C1 segment of cervical spinal cord (tissue), 14 donors: ENCODE data around the gene PLCG1.
"Not testable (repeated sequence)": the region's sequence is repeated elsewhere in the genome, so short reads cannot be mapped to it uniquely, and the experiment has no call there.

Source experiments
- DNase-seq, 14 donors: peaks; one replicate each; lab custom pipeline; 2025; lab: John Stamatoyannopoulos, UW

The PLCG1 gene

DNA sequence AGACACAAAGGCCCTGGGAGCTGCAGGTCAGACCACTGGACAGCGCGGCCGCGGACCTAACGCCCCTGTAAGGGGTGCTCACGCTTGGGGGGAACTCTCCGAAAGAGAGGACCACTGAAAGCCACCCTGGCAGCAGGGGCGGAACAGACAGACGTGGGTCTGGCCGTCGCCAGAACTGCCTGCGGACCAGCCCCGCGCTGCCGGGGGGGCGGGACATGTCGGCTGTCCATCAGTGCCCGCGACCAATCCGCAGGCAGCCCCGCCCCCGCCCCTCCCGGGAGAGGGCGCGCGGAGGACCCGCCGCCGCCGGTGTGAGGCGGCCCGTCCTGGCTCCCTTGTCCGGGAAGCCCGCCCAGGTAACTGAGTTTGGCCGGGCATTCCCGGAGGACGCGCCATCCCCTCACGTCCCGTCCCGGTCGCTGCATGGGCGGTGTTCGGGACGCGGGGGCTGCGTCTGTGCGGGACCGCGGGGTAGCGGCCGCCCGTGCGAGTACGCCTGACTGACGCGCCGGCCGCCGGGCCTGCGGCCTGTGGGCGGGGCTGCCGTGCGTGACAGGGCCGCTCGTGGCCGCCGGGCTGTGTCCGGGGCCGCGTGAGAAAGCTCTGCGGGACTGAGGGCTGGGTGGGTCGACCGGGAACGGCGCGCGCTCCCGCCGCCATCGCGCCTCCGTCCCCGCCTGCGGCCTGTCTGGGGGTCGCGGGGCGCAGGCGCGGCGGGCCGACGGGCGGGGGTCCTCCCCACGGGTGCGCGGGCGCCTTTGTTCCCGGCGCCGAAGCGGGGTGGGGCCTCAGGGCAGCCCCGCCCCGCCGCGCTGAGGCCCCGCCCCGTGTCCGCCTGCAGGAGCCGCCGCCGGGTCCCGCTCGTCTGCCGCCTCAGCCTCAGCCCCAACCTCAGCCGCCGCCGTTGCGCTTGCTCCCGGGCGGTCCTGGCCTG is at the start of gene PLCG1:
TSS of gene PLCG1 (plus strand) at position 864 of the 934 bp plus-strand sequence. CDS start 99 bp downstream, outside the sequence.
- peak in 13 of 14 donors; percentile 76 to 93 (median 87) for DNase-seq

- no peak for DNase-seq
Observed at GRCh38 chr20:41087777-41088176, 49.6 kb upstream of the PLCG1 start.

DNA sequence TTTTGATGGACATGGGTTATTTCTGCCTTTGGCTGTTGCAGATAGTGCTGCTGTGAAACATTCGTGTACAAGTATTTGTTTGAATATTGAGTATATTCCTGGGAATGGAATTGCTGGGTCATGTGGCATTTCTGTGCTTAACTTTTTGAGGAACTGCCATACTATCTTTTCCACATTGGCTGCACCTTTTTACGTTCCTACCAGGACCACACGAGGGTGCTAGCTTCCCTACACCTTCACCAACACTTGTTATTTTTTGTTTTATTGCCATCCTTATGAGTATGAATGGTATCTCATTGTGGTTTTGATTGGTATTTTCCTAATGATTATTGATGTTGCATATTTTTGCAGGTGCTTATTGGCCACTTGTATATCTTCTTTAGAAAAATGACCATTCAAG is 47.8 kb upstream of the PLCG1 start:
- no peak for DNase-seq

DNA sequence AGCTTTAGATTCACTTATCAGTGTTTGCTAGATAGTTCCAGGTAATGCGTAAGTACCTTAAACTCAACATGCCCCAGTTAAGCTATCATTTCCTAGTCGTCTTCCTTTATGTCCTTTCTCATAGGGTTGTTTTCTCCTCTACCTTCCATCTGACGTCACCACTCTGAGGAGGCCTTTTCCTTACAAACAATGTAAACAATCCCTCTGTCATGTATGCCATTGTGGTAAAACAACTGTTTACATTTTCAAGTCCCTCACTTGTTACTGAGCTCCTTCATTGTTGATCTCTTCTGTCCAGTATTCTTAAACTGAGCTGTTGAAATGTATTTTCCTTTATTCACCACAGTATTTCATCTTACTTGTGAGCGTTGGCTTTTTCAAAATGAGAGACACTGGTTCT is 45.4 kb upstream of the PLCG1 start:
- DNase-seq: no peak

- DNase-seq: no peak
Observed at GRCh38 chr20:41094353-41095055, 42.8 kb upstream of the PLCG1 start.

GRCh38 chr20:41095110-41095969 is 42.0 kb upstream of the PLCG1 start:
- DNase-seq: peak in 6 of 14 donors; percentile 2 to 20 (median 12)

GRCh38 chr20:41098703-41099250 is 38.6 kb upstream of the PLCG1 start:
- no peak for DNase-seq

- DNase-seq: no peak
Observed at GRCh38 chr20:41100001-41100480, 37.3 kb upstream of the PLCG1 start.

DNA sequence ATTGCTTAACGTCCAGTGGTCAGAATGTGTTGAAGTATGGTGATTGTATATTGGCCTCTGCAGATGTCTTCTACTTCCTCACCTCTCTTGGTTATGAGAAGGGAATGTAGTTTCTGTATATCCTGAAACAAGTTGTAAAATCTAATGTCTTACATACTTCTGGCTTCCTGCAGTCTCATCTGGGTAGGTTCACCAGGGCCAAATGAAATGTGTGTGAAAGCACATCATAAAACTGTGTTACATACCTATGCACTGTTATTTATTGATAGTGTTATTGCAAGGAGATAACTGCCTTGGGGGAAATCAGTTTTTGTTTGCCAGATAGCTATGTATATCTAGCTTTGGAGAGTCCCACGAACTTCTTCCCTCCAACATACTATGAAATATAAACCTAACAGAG is 35.7 kb upstream of the PLCG1 start:
- DNase-seq: no peak

DNA sequence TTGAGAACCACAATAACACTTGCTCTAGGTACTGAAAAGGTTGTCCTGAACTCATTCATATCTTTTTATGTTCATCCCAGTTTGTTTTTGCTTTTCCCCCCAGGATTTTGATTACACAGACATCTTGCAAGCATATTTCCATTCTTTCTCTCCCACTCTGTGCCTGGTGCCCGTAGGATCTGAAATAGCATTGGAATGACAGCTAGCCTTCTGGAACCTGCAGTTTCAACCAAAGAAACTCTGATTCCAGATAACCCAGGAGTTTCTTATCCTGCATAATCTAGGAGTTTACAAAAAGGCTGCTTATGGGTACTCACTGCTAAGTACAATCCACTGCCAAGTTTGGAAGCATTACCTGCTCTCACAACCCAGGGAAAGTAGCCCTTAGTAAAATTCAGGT is 28.8 kb upstream of the PLCG1 start:
- no peak for DNase-seq

- no peak for DNase-seq
Observed at GRCh38 chr20:41110012-41110411, 27.3 kb upstream of the PLCG1 start.

- no peak for DNase-seq
Observed at GRCh38 chr20:41110930-41111577, 26.3 kb upstream of the PLCG1 start.

DNA sequence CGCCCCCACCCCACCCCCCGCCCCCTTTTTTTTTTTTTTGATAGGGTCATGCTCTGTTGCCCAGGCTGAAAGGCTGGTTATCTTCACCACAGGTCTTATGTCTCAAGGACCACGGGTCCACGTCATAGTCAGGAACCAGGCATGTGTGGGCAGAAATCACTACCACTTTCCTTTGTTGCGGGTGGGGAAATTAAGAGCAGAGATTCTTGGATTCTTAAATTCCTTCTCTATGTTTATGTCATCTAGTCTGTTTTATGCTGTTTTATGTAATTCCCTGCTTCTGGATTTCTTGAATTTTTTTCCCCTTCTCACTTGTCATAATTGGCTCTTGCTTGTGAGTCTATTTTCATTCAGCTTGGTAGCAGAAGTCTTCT is 25.8 kb upstream of the PLCG1 start:
- DNase-seq: no peak

DNA sequence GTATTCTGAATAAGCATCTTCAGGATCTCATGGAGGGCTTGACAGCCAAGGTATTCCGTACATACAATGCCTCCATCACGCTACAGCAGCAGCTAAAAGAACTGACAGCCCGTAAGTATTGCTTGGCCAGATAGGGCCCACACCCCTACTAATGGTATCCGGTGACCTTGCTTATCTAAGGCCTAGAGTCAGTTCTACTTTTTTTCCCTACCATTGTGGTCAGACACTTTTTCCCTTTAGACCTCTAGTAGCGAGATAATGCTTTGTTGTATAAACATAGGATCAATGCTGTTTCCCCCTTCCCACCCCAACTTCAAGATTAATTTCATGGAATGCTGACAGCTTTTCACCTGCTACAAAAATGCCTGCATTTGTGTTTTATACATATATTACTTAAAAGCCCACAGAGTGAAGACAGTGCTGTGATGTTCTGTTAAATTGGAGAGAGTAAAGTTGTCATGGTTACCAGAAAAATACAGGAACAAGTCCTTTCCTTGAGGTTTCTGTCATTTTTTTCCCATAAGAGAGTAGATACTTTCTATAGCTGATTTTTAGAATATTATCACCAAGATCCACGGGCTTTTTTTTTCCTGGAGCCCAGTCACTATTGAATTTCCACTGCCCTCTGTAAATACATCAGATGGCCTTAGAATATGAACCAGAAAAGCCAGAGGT is 20.9 kb upstream of the PLCG1 start:
- no peak for DNase-seq

DNA sequence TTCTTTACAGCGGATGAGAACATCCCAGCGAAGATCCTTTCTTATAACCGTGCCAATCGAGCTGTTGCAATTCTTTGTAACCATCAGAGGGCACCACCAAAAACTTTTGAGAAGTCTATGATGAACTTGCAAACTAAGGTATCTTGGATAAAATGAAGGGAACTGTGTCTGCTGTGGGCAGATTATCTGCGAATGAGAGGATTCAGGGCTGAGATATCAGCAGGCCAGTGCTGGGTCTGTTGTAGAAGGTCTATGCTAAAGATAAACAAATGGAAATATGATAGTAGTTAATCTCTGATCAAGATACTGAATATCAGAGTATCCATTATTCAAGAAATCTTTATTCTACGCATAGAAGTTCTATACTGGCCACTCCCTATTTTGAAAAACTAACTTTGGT is 19.2 kb upstream of the PLCG1 start:
- not testable (repeated sequence) for DNase-seq

GRCh38 chr20:41118632-41119031 is 18.7 kb upstream of the PLCG1 start:
- no peak for DNase-seq

GRCh38 chr20:41119614-41120561 is 17.5 kb upstream of the PLCG1 start:
- DNase-seq: peak in 7 of 14 donors; percentile 22 to 62 (median 48)

DNA sequence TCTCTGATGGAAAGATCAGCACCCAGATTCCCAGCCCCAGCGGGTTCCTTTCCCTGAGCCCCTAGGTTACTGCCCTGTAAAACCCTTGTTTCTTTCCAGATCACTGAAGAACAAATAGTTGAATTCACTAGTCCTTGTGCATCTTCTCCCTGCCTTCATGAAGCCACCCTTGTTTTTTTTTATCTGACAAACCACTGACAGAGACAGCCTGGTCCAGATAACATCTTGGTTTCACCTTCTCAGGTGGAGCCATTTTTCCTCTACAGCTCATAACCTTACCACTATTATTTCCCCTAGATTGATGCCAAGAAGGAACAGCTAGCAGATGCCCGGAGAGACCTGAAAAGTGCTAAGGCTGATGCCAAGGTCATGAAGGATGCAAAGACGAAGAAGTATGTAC is 15.9 kb upstream of the PLCG1 start:
- no peak for DNase-seq

- no peak for DNase-seq
Observed at GRCh38 chr20:41123631-41124030, 13.7 kb upstream of the PLCG1 start.
